Stimulated activated CD8-positive, alpha-beta memory T cell treated with anti-CD3 and anti-CD28 coated beads, Interleukin-7, amount 100 ng/mL, for 24 hours (primary cell): ENCODE measurements around the gene SRCAP.
"Not testable (repeated sequence)": the region's sequence is repeated elsewhere in the genome, so short reads cannot be mapped to it uniquely, and the experiment has no call there.

Source experiments
- DNase-seq: peaks from one replicate; pipeline ENCODE4 v3.0.0-alpha.2; 2020; ENCODE audit warnings: low read depth

The SRCAP gene

GRCh38 chr16:30664616-30665109 lies 34.3 kb upstream of the SRCAP start:
- no peak for DNase-seq

- DNase-seq, result no peak
These were observed 33.7 kb upstream of the SRCAP start for GRCh38 chr16:30665155-30665829.

GRCh38 chr16:30665830-30666190 lies 33.2 kb upstream of the SRCAP start:
- no peak for DNase-seq

- no peak for DNase-seq
These were observed 32.3 kb upstream of the SRCAP start for GRCh38 chr16:30666681-30667080.

GRCh38 chr16:30667361-30667905 lies 31.5 kb upstream of the SRCAP start:
- DNase-seq, result no peak

GRCh38 chr16:30668393-30668792 lies 30.6 kb upstream of the SRCAP start:
- no peak for DNase-seq

GRCh38 chr16:30669026-30669902 lies 29.7 kb upstream of the SRCAP start:
- DNase-seq, result no peak

- no peak for DNase-seq
These were observed 28.8 kb upstream of the SRCAP start for GRCh38 chr16:30669903-30670824.

GRCh38 chr16:30675143-30675542 lies 23.8 kb upstream of the SRCAP start:
- DNase-seq, result no peak

GRCh38 chr16:30677931-30678585 lies 20.9 kb upstream of the SRCAP start:
- no peak for DNase-seq

GRCh38 chr16:30678586-30678970 lies 20.4 kb upstream of the SRCAP start:
- no peak for DNase-seq

- DNase-seq, result no peak
These were observed 18.6 kb upstream of the SRCAP start for GRCh38 chr16:30680326-30680725.

GRCh38 chr16:30688701-30689100 lies 10.3 kb upstream of the SRCAP start:
- DNase-seq, result no peak

- no peak for DNase-seq
These were observed 7.1 kb upstream of the SRCAP start for GRCh38 chr16:30691907-30692306.

- DNase-seq, result no peak
These were observed 6.4 kb upstream of the SRCAP start for GRCh38 chr16:30692396-30693064.

- no peak for DNase-seq
These were observed 3.9 kb upstream of the SRCAP start for GRCh38 chr16:30694926-30695693.

GRCh38 chr16:30696646-30697045 lies 2.3 kb upstream of the SRCAP start:
- not testable (repeated sequence) for DNase-seq

- no peak for DNase-seq
These were observed 1.5 kb upstream of the SRCAP start for GRCh38 chr16:30697264-30698138.
